Neuronal stem cell (in vitro differentiated cells): Measurements from ENCODE around the gene TMEM86B. TPM values are rescaled to one million over a fixed set of nuclear protein-coding genes. Genes with fewer than 3 reads are reported as not detected.

Source experiments
- DNase-seq: peaks from one replicate; pipeline ENCODE4 v3.0.0-alpha.2; 2013; ENCODE audit warnings: low spot score
- H2AFZ ChIP-seq: one replicate; pipeline ENCODE4 v1.6.1; 2013; ENCODE audit warnings: mild to moderate bottlenecking, low read length, inconsistent platforms
- H2AK5ac ChIP-seq: 2 replicates; pipeline ENCODE4 v1.6.1; 2013; ENCODE audit warnings: low read depth, mild to moderate bottlenecking, inconsistent platforms, low read length, moderate library complexity, mixed read lengths
- H2BK120ac ChIP-seq: 2 replicates; pipeline ENCODE4 v1.6.1; 2013; ENCODE audit warnings: low read depth, mild to moderate bottlenecking, inconsistent platforms, low read length, moderate library complexity, mixed read lengths
- H2BK12ac ChIP-seq: one replicate; pipeline ENCODE4 v1.6.1; 2013; ENCODE audit warnings: low read length, inconsistent platforms
- H2BK15ac ChIP-seq: 2 replicates; pipeline ENCODE4 v1.6.1; 2013; ENCODE audit warnings: mild to moderate bottlenecking, low read length, inconsistent platforms, mixed read lengths
- H2BK5ac ChIP-seq: one replicate; pipeline ENCODE4 v1.6.1; 2013; ENCODE audit warnings: inconsistent platforms, mild to moderate bottlenecking, low read length, moderate library complexity
- H3K14ac ChIP-seq: one replicate; pipeline ENCODE4 v1.6.1; 2013; ENCODE audit warnings: low read length, inconsistent platforms
- H3K18ac ChIP-seq: 2 replicates; pipeline ENCODE4 v1.6.1; 2013; ENCODE audit warnings: low read length, inconsistent platforms
- H3K23ac ChIP-seq: 2 replicates; pipeline ENCODE4 v1.6.1; 2013; ENCODE audit warnings: low read depth, mild to moderate bottlenecking, mixed read lengths, low read length, inconsistent platforms; ENCODE audit not compliant: poor library complexity
- H3K27ac ChIP-seq: replicated peaks from 3 replicates; pipeline ENCODE4 v1.5.1; 2013; ENCODE audit warnings: low read length, inconsistent platforms
- H3K27me3 ChIP-seq, 3 experiments: 2 replicates each; pipeline ENCODE4 v1.6.1; 2013; ENCODE audit warnings: low read length in 3 of 3, mild to moderate bottlenecking in 2 of 3, inconsistent platforms in 1 of 3, low read depth in 1 of 3, mixed read lengths in 1 of 3, moderate library complexity in 1 of 3; ENCODE audit not compliant: control insufficient read depth in 3 of 3, insufficient read depth in 3 of 3
- H3K36me3 ChIP-seq, 2 donors: replicated peaks in 1 of 2; 2 replicates each; pipeline ENCODE4 v1.6.1; 2013; ENCODE audit warnings: low read length in 2 of 2; ENCODE audit not compliant: control insufficient read depth in 2 of 2, insufficient read depth in 2 of 2
- H3K4ac ChIP-seq: 2 replicates; pipeline ENCODE4 v1.6.1; 2013; ENCODE audit warnings: inconsistent platforms, mild to moderate bottlenecking, low read length, moderate library complexity
- H3K4me1 ChIP-seq, 2 donors: 1 replicate in 1 of 2; 2 replicates in 1 of 2; pipeline ENCODE4 v1.6.1; 2013; ENCODE audit warnings: low read length in 2 of 2, low read depth in 1 of 2; ENCODE audit not compliant: control insufficient read depth in 2 of 2, insufficient read depth in 1 of 2
- H3K4me2 ChIP-seq: one replicate; pipeline ENCODE4 v1.6.1; 2013; ENCODE audit warnings: mild to moderate bottlenecking, low read length, inconsistent platforms; ENCODE audit not compliant: insufficient read depth, poor library complexity, severe bottlenecking
- H3K4me3 ChIP-seq, 2 donors: 2 replicates each; pipeline ENCODE4 v1.5.1; 2013; ENCODE audit warnings: low read length in 2 of 2, mild to moderate bottlenecking in 2 of 2, inconsistent platforms in 1 of 2, moderate library complexity in 1 of 2
- H3K79me1 ChIP-seq: one replicate; pipeline ENCODE4 v1.6.1; 2013; ENCODE audit warnings: low read depth, mild to moderate bottlenecking, inconsistent platforms, low read length, moderate library complexity
- H3K9ac ChIP-seq: one replicate; pipeline ENCODE4 v1.6.1; 2013; ENCODE audit warnings: mild to moderate bottlenecking, low read depth, low read length, inconsistent platforms; ENCODE audit not compliant: poor library complexity
- H3K9me3 ChIP-seq, 2 donors: replicated peaks in 1 of 2; 2 replicates each; pipeline versions ENCODE3 to v1.6.1; 2013; ENCODE audit warnings: low read length in 2 of 2, mild to moderate bottlenecking in 2 of 2, inconsistent platforms in 1 of 2, low read depth in 1 of 2, mixed read lengths in 1 of 2, moderate library complexity in 1 of 2; ENCODE audit not compliant: control insufficient read depth in 2 of 2, insufficient read depth in 1 of 2
- H4K8ac ChIP-seq: one replicate; pipeline ENCODE4 v1.6.1; 2013; ENCODE audit warnings: low read depth, mild to moderate bottlenecking, inconsistent platforms, low read length, moderate library complexity
- H4K91ac ChIP-seq: one replicate; pipeline ENCODE4 v1.6.1; 2013; ENCODE audit warnings: low read length, low read depth, mild to moderate bottlenecking, inconsistent platforms; ENCODE audit not compliant: poor library complexity
- WGBS, 2 donors: extraction: QIAGEN DNeasy Blood & Tissue Kit; methylation state at CpG; one replicate each; pipeline ENCODE4 v1.1.7; 2013; ENCODE audit warnings: missing lambda C conversion rate in 2 of 2, mixed read lengths in 1 of 2; ENCODE audit not compliant: insufficient read length in 2 of 2, insufficient replicate concordance in 1 of 2; ENCODE audit errors: extremely low coverage in 2 of 2; 5-methylcytosine and 5-hydroxymethylcytosine counted together
- polyA plus RNA-seq, 2 experiments: library from polyadenylated mRNA; stranded (reverse); fragments of 200-250 nt; gene quantifications; one replicate each; pipeline ENCODE4 v1.2.3, GENCODE V29; 2013

The TMEM86B gene
- 3.0 TPM for polyA plus RNA-seq (2013, experiment 1 of 2)
- polyA plus RNA-seq (2013, experiment 2 of 2): 3.0 TPM

- WGBS, 2 donors: no CpG with 5 or more reads among the region's 12 CpGs
- Histone ChIP-seq H3K27me3 (no peaks in the 10 kb centered on the region), H3K4me3 (no peak within 1 kb of the TSS), H2BK12ac (no peak within 1 kb of the TSS), H4K91ac (no peak within 1 kb of the TSS), H2BK5ac (peak within 1 kb of the TSS; percentile 24), H3K4me2 (no peak within 1 kb of the TSS), H2AFZ (no peak within 1 kb of the TSS), H2AK5ac (no peak within 1 kb of the TSS), H3K36me3 (peaks cover 34 to 80% of the 10 kb centered on the region in 2 donors), H3K18ac (peak within 1 kb of the TSS; percentile 6), H3K23ac (peak within 1 kb of the TSS; percentile 85), H3K9ac (no peak within 1 kb of the TSS), H3K4ac (no peak within 1 kb of the TSS), H3K4me1 (peaks cover 0 to 2% of the 10 kb centered on the region in 2 donors), H2BK120ac (no peak within 1 kb of the TSS), H2BK15ac (no peak within 1 kb of the TSS), H3K14ac (no peak within 1 kb of the TSS), H4K8ac (no peak within 1 kb of the TSS), H3K27ac (no peak within 1 kb of the TSS), H3K79me1 (peaks cover 7% of the 10 kb centered on the region), H3K9me3 (no peaks in the 10 kb centered on the region)
- no peak for DNase-seq
Observed at GRCh38 chr19:55228403-55229031, at the start of gene TMEM86B. Gene TMEM86B, minus strand, starts transcription at chr19:55228763. Its CDS starts 22 bp downstream, at chr19:55228741.

GRCh38 chr19:55277494-55277893 lies 48.9 kb upstream of the TMEM86B start:
- Histone ChIP-seq H3K23ac (no peak overlapping the region), H3K27me3 (no peaks in the 10 kb centered on the region), H4K8ac (no peak overlapping the region), H3K4me3 (peak overlapping the region in 1 of 2 donors; percentile 61), H3K4me1 (peaks cover 7 to 10% of the 10 kb centered on the region in 2 donors), H3K4ac (no peak overlapping the region), H3K9ac (peak overlapping the region; percentile 64), H2AFZ (no peak overlapping the region), H3K9me3 (no peaks in the 10 kb centered on the region), H2BK15ac (no peak overlapping the region), H2BK5ac (peak overlapping the region; percentile 29), H3K27ac (no peak overlapping the region), H2AK5ac (no peak overlapping the region), H3K79me1 (peaks cover 3% of the 10 kb centered on the region), H3K4me2 (no peak overlapping the region), H3K18ac (no peak overlapping the region), H2BK120ac (no peak overlapping the region), H2BK12ac (no peak overlapping the region), H3K14ac (no peak overlapping the region), H3K36me3 (peaks cover 14 to 35% of the 10 kb centered on the region in 2 donors), H4K91ac (no peak overlapping the region)
- no peak for DNase-seq
- WGBS, 2 donors: no CpG with 5 or more reads among the region's 17 CpGs

- H3K14ac ChIP-seq: no peak overlapping the region
- H3K4me1 ChIP-seq: peaks cover 7 to 10% of the 10 kb centered on the region in 2 donors
- peaks cover 3% of the 10 kb centered on the region for H3K79me1 ChIP-seq
- H3K4me3 ChIP-seq: no peak overlapping the region
- H2AK5ac ChIP-seq: no peak overlapping the region
- no peak overlapping the region for H4K91ac ChIP-seq
- H2AFZ ChIP-seq: no peak overlapping the region
- H2BK15ac ChIP-seq: no peak overlapping the region
- peak overlapping the region; percentile 29 for H2BK5ac ChIP-seq
- H3K4me2 ChIP-seq: no peak overlapping the region
- peaks cover 16 to 39% of the 10 kb centered on the region in 2 donors for H3K36me3 ChIP-seq
- no peak overlapping the region for H3K23ac ChIP-seq
- H3K9ac ChIP-seq: peak overlapping the region; percentile 15
- H3K27ac ChIP-seq: no peak overlapping the region
- no peak overlapping the region for H2BK12ac ChIP-seq
- no peak overlapping the region for H3K4ac ChIP-seq
- no peak overlapping the region for H4K8ac ChIP-seq
- no peaks in the 10 kb centered on the region for H3K27me3 ChIP-seq
- no CpG with 5 or more reads among the region's 15 CpGs for WGBS, 2 donors
- no peak for DNase-seq
- H3K9me3 ChIP-seq: no peaks in the 10 kb centered on the region
- H2BK120ac ChIP-seq: no peak overlapping the region
- H3K18ac ChIP-seq: no peak overlapping the region
Observed at GRCh38 chr19:55276720-55277430, 48.3 kb upstream of the TMEM86B start.
